ENCODE data around the gene HHIPL1.
"Not testable (repeated sequence)": the region's sequence is repeated elsewhere in the genome, so short reads cannot be mapped to it uniquely, and the experiment has no call there.

Gene HHIPL1

GRCh38 chr14:99636487-99636886 lies 8.4 kb upstream of the HHIPL1 start:
- DNase-seq, result no peak

- no peak for DNase-seq
These were observed 7.3 kb upstream of the HHIPL1 start for GRCh38 chr14:99637624-99638023.

DNA sequence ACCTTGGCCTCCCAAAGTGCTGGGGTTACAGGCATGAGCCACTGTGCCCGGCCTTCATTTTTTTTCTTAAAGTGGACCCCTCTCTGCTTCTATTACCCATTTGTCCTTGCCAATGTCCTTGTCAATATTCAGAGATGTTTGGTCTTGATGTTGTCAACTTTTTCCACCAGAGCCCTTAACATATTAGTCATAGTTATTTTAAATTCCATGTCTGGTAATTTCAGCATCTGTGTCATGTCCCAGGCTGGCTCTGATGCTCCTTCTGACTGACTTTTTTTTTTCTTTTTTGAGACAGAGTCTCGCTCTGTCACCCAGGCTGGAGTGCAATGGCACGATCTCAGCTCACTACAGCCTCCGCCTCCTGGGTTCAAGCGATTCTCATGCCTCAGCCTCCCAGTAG lies 2.2 kb upstream of the HHIPL1 start:
- not testable (repeated sequence) for DNase-seq

DNA sequence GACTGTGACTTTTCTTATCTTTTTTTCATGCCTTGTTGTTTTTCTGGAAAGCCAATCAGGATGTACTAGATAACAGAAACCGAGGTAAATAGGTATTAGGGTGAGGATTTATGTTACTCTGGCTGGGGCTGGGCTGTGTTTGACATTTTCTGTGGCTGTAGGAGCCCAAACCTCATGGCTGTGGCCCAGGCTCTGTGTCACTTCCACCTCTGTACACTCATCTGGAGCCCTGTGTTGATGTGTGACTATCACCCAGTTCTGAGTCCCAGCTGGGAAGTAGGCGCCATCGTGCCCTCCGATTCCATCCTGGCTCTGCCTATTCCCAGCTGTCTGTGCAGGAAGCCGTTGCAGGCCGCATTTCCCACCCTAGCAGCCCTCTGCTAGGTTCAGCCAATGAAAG lies 1.6 kb upstream of the HHIPL1 start:
- no peak for DNase-seq

DNA sequence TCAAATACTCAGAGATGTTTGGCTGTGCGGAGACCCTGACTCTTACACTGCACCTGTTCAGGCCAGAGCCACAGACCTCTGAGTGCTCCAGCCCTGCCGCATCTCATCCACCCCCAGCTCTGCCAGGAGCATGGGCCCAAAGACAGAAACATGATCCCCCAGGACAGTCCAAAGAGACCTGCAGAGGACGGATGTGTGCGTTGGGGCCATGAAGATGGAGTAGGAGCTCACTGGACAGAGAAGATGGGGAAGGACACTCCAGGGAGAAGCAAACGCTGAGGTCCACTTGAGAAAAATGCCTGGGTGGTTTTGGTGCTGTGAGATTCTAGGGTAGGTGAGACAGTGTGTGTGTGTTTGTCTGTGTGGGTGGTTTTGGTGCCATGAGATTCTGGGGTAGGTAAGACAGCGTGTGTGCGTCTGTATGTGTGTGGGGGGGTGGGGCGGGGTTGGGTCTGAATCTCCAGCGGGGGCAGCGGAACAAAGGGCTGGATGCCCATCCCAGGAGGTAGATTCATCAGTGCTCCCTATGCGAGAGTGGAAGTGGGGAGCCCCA lies 818 bp upstream of the HHIPL1 start:
- DNase-seq, result no peak

DNA sequence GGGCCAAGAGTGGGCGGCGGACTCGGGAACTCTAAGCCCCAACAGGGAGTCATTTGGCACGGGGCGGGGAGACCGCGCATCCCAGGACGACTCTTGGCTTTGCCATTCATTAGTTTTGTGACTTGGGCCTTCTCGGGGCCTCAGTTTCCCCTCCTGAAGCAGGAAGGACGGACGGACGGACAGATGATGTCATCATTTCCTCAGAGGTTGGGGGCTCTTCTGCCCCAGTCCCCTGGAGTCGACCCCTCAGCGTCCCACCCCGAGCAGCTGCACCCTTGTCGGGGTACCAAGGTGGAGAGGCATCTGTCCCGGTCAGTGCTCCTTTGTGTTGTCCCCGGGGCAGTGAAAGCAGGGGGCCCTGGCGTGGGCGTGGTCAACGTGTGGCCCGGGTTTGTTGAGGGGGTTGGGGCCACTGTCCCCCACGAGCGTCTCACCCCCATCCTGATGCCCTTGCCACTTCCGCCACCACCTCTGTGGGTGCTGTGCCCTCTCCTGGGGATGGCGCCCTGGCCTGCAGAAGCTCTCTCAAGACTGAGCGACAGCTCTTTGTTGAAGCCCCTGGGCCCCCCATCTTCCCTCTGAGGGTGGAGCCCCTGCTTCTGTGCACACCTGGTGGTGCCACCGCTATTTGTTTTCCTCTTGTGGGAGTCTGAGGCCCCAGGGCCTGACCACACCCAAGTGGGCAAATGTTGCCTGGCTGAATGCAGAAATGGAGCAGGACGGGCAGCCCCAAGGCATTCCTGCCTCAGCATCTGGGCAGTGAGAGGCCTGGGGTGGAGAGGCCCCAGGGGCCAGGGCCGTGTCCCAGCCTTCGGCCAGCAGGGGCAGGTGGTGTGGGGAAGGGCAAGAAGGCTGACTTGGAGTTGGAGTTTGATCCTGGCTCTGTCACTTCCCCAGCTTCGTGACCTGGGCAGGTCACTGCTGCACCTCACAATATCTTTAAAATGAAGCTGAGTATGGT lies 896 bp downstream of the HHIPL1 start:
- no peak for DNase-seq

GRCh38 chr14:99647411-99647810 lies 2.5 kb downstream of the HHIPL1 start:
- DNase-seq, result no peak

- DNase-seq, result no peak
These were observed 3.3 kb downstream of the HHIPL1 start for GRCh38 chr14:99648027-99648784.

DNA sequence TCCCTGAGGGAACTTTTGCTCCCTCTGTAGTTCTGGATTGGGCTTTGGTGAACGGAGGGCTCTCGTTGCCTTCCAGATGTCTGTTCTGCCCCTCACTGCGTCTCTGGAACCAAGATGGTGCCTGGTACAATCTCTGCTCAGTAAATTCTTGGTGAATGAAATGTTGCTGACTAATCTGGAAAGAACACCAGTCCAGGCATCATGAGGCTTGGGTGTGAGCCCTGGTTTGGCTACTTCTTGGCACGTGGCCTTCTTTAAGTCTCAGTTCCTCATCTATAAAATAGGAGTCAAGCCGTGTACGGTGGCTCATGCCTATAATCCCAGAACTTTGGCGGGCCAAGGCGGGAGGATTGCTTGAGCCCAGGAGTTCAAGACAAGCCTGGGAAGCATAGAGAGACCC lies 4.3 kb downstream of the HHIPL1 start:
- no peak for DNase-seq

DNA sequence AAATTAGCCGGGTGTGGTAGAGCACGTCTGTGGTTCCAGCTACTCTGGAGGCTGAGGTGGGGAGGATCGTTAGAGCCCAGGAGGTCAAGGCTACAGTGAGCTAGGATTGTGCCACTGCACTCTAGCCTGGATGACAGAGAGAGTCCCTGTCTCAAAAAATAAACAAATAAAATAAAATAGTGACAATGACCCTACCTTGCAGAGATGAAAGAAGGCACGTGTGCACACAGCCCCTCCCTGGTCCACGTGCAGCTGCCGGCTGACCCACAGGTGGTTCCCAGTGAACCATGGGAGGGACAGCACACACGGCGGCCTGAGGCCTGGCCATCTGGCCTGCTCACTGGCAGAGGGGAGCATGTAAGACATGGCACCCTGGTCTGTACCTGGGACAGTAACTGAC lies 4.7 kb downstream of the HHIPL1 start:
- no peak for DNase-seq

- no peak for DNase-seq
These were observed 5.3 kb downstream of the HHIPL1 start for GRCh38 chr14:99650189-99650588.

DNA sequence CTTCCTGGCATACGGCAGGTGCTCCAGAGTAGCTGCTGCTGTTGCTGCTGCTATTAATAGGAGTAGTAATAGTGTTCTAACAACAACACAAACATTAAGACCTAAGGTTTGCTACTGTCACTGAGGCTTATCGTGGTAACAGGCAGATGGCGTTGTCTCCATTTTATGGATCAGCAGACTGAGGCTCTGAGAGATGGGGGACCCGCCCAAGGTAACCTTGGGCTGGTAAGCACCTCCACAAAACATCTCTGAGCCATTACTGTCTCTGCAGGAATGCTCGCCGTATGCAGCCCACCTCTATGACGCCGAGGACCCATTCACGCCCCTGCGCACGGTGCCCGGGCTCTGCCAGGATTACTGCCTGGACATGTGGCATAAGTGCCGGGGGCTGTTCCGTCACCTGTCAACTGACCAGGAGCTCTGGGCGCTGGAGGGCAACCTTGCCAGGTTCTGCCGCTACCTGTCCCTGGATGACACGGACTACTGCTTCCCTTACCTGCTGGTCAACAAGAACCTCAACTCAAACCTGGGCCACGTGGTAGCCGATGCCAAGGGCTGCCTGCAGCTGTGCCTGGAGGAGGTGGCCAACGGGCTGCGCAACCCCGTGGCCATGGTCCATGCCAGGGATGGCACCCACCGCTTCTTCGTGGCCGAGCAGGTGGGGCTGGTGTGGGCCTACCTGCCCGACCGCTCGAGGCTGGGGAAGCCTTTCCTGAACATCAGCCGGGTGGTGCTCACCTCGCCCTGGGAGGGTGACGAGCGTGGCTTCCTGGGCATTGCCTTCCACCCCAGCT lies 7.2 kb downstream of the HHIPL1 start:
- DNase-seq, result no peak

- no peak for DNase-seq
These were observed 9.5 kb downstream of the HHIPL1 start for GRCh38 chr14:99654235-99654985.

DNA sequence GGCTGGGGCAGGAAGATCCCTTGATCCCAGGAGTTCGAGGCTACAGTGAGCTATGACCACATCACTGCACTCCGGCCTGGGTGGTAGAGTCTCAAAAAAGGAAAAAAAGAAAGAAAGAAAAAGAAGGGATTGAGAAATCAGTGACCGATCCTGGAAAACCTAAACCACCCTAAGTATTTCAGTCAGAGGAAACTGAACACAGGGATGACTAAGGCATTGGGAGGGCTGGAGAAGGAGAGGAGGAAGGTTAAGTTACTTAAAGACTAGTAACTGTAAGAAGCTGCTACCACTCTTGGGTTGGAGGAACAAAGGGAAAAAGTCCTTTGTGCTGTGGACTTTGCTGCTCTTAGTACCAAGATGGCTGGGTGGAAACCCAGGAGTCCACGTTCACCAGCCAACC lies 10.6 kb downstream of the HHIPL1 start:
- DNase-seq, result no peak

DNA sequence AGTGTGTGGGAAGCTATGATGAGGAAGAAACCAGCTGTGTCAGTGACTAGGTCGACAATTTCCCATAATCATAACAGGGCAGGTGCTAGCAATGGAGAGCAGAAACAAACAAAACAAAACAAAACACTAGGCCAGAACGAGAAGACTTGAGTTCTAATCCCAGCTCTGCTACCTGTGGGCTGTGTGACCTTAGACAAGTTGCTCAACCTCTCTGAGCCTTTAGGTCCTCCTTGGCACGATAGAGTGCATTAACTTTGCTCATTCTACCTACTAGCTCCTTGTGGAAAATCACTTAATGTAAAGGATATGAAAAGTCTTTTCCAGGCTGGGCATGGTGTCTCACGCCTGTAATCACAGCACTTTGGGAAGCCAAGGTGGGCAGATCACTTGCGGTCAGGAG lies 11.2 kb downstream of the HHIPL1 start:
- no peak for DNase-seq

DNA sequence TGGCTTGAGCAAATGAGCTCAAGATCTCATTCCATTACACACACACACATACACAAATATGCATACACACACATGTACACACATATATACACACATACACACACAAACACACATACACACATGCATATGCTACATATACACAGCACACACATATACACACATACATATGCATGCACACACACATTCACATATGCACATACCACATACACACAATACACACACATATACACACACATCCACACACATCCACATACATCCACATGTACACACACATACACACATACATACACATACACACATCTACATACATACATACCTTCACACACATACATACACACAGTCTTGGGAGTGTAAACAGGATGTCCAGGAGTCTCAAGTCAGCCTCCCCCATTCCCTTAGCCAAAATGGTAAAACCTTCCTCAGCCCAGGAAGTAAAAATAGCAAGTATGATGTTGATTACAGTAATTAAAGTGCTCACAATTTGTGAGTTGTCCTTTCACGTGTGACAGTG lies 12.8 kb downstream of the HHIPL1 start:
- DNase-seq, result no peak

DNA sequence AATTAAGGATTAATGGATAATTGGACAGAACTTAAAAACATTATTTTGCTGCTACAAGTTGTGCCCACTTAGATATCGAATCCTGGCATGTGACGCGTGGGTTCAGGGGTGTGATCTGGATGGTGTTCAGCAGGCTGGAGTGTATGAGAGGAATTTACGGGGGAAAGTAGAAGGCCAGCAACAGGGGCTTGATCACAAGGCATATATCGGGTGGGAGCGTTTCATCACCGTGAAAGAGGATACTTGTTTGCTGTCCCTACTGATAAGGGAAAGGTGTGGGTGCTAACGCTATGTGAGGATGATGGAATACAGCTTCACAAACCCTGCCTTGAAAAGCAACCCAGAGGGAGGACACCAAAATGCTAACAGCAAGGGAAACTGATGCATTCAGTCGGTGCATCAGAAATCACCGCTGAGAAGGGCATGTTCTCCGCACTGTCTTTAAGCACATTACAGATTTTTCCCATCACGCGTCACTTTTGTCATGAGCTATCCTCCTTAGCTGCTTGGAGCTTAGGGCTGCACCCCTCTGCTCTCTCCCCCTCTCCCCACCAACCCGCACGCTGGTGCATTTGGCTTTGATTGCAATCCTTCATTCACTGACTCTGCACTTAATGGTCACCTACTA lies 13.4 kb downstream of the HHIPL1 start:
- DNase-seq, result no peak

DNA sequence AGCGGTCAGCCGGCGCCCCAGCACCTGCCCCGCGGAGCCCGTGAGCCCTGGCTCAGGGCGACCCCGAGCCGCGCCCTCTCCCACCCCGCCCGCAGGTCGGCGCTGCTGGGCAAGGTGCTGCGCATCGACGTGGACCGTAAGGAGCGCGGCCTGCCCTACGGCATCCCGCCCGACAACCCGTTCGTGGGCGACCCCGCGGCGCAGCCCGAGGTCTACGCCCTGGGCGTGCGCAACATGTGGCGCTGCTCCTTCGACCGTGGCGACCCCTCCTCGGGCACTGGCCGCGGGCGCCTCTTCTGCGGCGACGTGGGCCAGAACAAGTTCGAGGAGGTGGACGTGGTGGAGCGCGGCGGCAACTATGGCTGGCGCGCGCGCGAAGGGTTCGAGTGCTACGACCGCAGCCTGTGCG lies 14.4 kb downstream of the HHIPL1 start:
- no peak for DNase-seq

GRCh38 chr14:99660006-99660566 lies 15.2 kb downstream of the HHIPL1 start:
- DNase-seq, result no peak

GRCh38 chr14:99660794-99661193 lies 15.9 kb downstream of the HHIPL1 start:
- DNase-seq, result no peak

- DNase-seq, result not testable (repeated sequence)
These were observed 16.3 kb downstream of the HHIPL1 start for GRCh38 chr14:99661206-99661605.

Measured in activated CD4-positive, alpha-beta T cell treated with anti-CD3 and anti-CD28 coated beads, Interleukin-10, Interleukin-2, amounts not matched to agents 100 ng/mL and 50 ng/mL, durations not matched to agents 16 hours and 8 hours (primary cell).